Measurements from ENCODE around the gene ADGB.
A peak's percentile ranks its signal among the peaks of the same experiment; 100 is the strongest.
"Not testable (repeated sequence)": the region's sequence is repeated elsewhere in the genome, so short reads cannot be mapped to it uniquely, and the experiment has no call there.

The ADGB gene

DNA sequence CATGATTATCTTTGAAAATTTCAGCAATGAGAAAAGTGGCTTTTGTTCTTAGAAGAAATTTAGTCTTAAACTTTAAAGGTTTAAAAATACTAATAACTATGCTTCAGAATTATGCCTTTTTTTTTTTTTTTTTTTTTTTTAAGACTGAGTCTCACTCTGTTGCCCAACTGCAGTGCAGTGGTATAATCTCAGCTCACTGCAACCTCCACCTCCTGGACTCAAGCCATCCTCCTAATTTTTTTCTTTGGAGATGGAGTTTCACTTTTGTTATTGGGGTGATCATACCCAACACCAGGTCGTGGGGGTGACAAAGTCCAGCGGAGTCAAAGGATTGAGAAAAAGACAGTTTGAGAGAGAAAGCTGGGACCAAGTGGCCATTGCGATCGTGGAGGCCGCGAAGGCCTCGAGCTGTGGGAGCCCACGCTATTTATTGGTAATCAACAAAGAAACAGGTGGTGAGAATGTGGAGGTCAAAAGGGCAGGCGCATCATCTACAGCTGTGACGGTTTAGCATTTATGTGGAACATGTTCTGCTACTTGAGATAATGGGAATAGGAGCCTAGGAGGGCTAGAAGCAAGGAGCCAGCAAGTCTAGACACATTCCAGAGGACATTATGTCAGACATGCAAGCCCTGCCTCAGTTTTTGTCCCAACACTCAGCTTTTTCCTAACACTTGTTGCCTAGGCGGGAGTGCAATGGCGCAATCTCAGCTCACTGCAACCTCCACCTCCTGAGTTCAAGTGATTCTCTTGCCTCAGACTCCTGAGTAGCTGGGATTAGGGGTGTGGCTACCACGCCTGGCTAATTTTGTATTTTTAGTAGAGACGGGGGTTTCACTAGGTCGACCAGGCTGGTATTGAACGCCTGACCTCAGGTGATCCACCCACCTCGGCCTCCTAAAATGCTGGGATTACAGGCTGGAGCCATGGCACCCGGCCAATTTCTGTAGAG lies 217.0 kb downstream of the ADGB start:
- not testable (repeated sequence) for DNase-seq (ENCODE audit: low read depth, low spot score)

DNA sequence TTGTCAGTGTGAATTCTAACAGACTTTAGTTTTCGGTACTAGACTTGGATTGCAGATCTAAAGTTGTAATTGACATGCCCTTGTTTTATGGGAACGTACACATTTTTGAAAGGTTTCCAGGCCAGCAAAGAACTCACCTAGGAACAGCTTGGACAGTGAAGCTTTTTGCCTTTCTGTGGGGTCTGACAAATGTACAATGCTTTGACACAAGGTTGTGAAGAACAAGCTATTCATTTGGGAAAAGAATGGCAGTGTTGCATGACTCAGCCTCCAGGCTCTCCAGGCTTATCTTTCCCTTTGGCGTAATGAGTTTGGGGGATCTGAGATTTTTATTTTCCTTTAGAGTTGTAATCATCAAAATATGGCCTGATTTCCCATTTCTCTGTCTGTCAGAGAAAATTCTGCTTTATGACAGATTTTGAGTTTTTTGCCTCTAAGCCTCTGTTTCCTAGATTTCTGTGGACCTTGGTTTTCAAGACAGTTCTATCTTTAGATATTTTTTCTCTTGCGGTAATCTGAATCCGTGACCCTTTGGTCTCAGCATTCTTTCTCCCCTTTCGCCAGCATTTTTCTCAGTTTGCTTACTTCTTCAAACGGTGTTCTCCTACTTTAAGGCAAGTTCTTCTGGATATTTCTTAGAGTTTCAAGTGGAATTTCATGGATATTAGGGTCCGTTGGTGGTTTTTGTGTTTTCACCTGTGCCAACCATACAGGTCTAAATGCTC lies 221.0 kb downstream of the ADGB start:
- no peak for DNase-seq (ENCODE audit: low read depth, low spot score)

DNA sequence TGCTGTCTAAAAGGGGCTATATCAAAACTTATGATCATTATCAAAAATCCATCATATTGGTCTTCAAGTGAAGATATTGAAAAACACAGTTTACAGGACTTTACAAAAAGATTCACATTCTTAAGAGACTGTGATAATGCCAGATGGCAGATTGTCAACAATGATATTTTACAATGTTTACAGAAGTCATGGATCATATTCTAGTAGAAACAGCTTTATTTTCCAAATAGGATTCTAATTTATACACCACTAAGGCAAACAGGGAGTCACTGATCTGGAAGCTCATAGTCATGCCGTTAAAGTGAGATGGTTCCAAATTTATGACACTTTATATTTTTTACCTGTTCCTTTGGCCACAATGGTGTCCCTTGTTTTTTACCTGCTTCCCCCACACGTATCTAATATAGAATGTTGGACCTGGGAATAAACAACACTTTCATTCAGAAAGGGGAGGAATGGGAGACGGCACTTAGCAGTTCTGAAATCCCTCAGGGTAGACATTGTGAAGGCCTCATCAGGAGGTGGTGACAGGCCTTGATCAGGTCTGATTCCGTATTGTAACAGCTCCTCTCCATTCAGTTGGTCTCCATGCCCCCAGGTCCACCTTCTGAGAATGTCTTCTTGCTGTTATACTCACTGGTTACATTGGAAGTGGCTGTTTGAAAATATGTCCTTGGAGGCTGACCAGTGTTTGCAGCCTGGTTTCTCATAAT lies 228.6 kb downstream of the ADGB start:
- no peak for DNase-seq (ENCODE audit: low read depth, low spot score)

DNA sequence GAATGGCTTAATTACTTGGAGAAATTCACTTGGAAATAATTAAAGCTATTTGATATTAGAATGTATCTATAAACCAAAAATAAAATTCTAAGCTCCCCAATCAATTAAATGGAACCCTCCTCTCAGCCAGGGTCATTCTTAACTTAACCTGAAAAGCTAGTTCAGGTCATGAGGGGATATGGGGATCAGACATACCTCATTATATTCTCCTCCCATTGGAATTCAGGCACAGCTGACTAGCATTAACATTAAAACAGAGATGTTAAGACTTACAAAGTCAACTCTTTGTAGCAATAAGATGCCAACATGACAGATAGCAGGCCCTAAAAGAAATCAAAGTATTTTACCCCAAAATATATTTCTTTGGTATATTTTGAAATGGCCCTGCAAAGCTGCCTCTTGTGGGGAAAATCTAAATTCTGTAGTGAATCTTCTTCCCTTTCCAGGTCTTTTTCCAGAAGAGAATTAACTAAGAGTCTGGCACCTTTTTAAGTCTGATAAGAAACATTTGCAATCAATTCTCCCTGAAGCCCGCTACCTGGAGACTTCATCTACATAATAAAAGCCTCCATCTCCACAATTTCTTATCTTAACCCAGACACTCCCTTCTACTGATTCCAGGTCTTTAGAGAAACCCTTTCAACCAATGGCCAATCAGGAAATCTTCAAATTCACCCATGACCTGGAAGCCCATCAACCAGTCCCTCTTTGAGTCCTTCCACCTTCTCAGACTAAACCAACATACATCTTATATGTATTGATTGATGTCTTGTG lies 231.2 kb downstream of the ADGB start:
- DNase-seq (ENCODE audit: low read depth, low spot score) = no peak

DNA sequence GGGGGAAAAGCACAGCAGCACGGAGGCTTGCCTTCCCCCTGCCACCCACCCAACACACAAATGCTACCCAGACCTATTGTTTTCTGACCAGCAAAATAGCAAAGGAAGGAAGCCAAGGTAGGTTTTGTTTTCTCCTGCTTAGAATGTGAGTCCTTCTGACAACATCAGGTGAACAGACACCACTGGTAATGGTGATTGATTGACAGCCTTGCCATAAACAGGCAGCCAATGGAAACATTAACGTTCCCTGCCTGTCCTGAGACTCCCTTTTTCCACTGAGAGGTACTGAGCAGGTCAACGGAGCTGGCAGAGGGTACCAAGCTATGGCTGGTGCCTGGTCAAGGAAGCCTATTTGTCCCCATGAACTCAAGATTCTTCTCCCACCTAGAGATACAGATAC lies 234.4 kb downstream of the ADGB start:
- DNase-seq (ENCODE audit: low read depth, low spot score) = no peak

GRCh38 chr6:146840216-146840615 lies 241.4 kb downstream of the ADGB start:
- no peak for DNase-seq (ENCODE audit: low read depth, low spot score)

GRCh38 chr6:146840641-146841040 lies 241.9 kb downstream of the ADGB start:
- DNase-seq (ENCODE audit: low read depth, low spot score) = no peak

DNA sequence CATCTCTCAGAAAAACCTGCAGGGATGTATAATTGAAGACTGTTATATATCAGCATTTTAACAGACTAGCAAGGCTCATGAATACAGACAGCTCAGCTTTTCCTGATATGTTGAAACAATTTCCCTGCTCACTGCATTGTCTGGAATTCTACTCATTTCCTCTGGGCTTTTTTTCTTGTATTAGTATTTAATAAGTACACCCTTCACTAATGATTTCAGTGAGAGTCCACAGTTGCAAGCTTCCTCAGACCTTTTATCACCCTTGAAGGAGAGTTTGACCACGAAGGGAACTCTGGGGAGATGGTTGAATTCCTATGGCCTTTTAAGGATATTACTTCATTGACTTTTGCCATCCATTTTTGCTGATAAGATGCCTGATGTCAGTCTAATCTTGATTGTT lies 248.7 kb downstream of the ADGB start:
- no peak for DNase-seq (ENCODE audit: low read depth, low spot score)

DNA sequence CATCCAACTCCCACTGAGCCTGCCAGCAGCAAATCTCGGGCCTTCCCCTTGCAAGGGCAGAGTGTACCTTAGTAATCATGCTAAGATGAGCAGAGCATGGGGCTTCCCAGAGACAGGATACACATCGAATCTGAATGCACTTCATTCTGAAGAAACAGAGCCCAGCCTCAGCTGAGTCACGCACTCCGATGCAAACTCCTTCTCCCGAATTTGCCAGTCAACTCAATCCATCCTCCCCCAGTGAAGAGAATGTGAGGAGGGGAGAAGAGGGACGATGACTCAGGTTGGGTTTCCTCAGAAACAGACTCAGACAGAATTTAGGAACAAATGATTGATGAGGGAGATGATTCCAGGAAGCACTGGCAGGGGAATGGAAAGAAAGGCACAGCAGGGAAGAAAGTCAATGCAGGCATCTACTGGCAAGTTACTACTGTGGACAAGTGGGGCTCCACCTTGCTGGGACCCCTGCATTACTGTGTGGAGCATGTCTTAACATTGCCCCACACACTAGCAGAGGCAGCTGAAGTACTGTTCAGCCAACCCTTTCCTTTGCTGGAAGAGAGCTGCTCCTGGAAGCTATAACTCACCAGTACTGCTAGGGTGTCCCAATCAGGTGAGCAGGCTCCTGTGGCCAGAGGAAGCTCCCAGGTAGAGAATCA lies 251.6 kb downstream of the ADGB start:
- DNase-seq (ENCODE audit: low read depth, low spot score) = no peak

- DNase-seq (ENCODE audit: low read depth, low spot score) = no peak
These were observed 252.2 kb downstream of the ADGB start for GRCh38 chr6:146850981-146851380.

DNA sequence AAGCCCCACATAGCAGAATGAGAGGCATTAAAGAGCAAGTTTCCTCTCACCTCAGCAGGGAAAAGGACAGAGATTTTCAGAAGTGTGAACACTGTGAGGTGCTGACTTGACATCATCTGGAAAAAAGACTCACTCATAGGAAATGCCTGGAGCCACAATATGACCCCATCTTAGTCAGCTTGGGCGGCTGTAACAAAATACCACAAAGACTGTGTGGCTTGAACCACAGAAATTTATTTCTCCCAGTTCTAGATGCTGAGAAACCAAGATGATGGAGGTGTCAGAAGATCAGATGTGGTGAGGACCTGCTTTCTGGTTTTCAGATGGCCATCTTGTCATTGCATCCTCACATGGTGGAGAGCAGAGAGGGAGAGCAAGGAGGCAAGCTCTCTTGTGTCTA lies 253.1 kb downstream of the ADGB start:
- DNase-seq (ENCODE audit: low read depth, low spot score) = no peak

- DNase-seq (ENCODE audit: low read depth, low spot score) = not testable (repeated sequence)
These were observed 255.9 kb downstream of the ADGB start for GRCh38 chr6:146854521-146855255.

GRCh38 chr6:146855889-146856288 lies 257.1 kb downstream of the ADGB start:
- no peak for DNase-seq (ENCODE audit: low read depth, low spot score)

DNA sequence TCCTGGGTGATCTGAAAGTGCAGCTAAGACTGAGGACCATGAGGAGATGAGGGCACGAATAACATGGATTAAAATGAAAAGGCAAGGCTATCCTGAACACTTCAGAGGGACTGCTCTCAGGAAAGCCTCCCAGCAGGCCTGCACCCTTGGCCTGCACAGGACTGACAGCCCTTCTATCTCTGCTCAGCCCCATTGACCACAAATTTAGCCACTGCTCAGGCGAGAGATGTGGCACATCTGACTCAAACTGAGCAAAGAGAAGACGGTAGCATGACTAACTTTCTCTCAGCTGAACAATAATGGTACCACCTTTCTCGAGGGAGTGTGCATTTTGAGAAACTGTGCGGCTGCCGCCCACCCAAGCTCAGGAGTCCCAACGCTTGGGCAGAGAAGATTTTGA lies 257.5 kb downstream of the ADGB start:
- DNase-seq (ENCODE audit: low read depth, low spot score) = no peak

GRCh38 chr6:146857180-146857979 lies 258.6 kb downstream of the ADGB start:
- peak; percentile 30 for DNase-seq (ENCODE audit: low read depth, low spot score)

GRCh38 chr6:146857980-146858347 lies 259.2 kb downstream of the ADGB start:
- peak; percentile 40 for DNase-seq (ENCODE audit: low read depth, low spot score)

- DNase-seq (ENCODE audit: low read depth, low spot score) = no peak
These were observed 260.4 kb downstream of the ADGB start for GRCh38 chr6:146859206-146859605.

DNA sequence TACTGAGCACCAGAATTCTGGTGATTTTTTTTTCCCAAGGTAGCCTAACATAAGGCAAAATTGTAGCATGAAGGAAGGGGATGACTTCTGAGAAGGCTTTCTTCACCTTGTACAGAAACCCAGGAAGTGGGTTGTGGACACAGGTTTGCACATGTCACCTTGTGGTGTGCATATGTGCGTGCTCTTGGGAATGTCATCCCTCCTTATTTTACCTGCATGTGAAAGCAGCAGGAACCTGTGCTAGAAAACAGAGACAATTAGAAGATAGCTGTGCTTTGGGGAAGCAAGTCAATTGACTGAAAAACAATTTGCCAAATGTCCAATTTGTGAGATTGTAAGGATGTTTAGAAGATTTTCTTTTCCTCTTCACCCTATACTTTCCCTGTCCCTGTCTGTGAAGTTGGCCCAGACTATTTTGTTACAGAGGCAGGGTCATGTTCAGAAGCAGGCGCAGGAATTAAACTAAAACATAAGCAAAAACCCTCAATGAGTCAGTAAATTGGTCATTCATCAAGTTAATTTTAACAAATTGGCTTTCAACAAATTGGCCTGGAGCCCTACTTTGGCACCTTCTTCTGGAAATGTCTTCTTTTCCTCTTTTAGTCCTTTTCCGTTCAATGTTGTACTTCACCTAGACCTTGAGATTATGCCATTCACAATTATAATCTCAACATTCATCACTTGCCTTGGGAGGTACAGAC lies 261.2 kb downstream of the ADGB start:
- DNase-seq (ENCODE audit: low read depth, low spot score) = no peak

DNA sequence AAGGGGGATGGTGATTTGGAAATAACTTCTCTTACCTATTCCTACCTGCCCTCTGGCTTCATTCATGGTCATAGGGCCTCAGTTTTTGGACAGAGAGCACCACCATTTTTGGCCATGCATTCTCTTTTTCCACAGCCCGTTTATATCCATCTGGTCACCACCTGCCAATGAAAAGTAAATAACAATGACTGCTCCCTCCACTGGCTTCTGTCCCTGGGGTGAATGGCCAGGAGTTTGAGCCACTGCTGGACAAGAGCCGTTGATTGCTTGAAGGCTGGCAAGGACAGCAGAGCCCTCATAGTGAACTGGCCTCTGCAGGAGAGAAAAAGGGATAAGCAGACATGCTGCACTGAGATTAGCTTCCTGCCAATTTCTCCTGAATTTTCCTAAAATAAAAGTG lies 261.8 kb downstream of the ADGB start:
- DNase-seq (ENCODE audit: low read depth, low spot score) = no peak

Data from iPS DF 19.7 (cell line).